Subcutaneous adipose tissue (tissue), 4 donors: ENCODE results near the gene ATP11B. TPM values are rescaled to one million over a fixed set of nuclear protein-coding genes. Genes with fewer than 3 reads are reported as not detected.

Source experiments
- CTCF ChIP-seq: fragments of 450-650 bp; IDR thresholded peaks from one replicate; pipeline ENCODE4 v1.5.1; 2016; ENCODE audit warnings: low read depth, mild to moderate bottlenecking, control low read depth, antibody characterized with exemption, moderate library complexity
- total RNA-seq, 4 donors: library from RNA; depleted of rRNA; stranded (reverse); fragments of >200 nt; gene quantifications; one replicate each; pipeline ENCODE4 v1.1.0, GENCODE V29; 2016

ATP11B gene
- total RNA-seq, 4 donors from 2014 or later = 77.9 to 100 (median 89.3) TPM

- TF ChIP-seq CTCF = no peak
These were observed 2.1 kb downstream of the ATP11B start for GRCh38 chr3:182795389-182795782.

GRCh38 chr3:182796310-182796709 lies 3.0 kb downstream of the ATP11B start:
- TF ChIP-seq CTCF = no peak

- no peak for TF ChIP-seq CTCF
These were observed 4.6 kb downstream of the ATP11B start for GRCh38 chr3:182797876-182798275.

- no peak for TF ChIP-seq CTCF
These were observed 7.2 kb downstream of the ATP11B start for GRCh38 chr3:182800508-182800907.

- TF ChIP-seq CTCF = no peak
These were observed 9.4 kb downstream of the ATP11B start for GRCh38 chr3:182802413-182803390.

GRCh38 chr3:182803596-182803995 lies 10.3 kb downstream of the ATP11B start:
- TF ChIP-seq CTCF = no peak

- TF ChIP-seq CTCF = no peak
These were observed 13.8 kb downstream of the ATP11B start for GRCh38 chr3:182807061-182807460.
